H1 (cell line): ENCODE measurements around the gene SPATA6L.

Source experiments
- CBX5 ChIP-seq: fragments of 300-800, 300-1000 bp; sonication (generic); IDR thresholded peaks from 2 replicates; pipeline ENCODE4 v1.7.1; 2016; ENCODE audit warnings: antibody characterized with exemption, low read length, low read depth
- EZH2 ChIP-seq: fragments of 200-600 bp; sonication (generic); IDR thresholded peaks from 2 replicates; pipeline ENCODE4 v1.7.1; 2012; ENCODE audit warnings: low read depth, mild to moderate bottlenecking, moderate library complexity, low read length, inconsistent platforms; ENCODE audit not compliant: severe bottlenecking
- POLR2A ChIP-seq, 2 experiments: IDR thresholded peaks; 1 replicate in 1 of 2; 2 replicates in 1 of 2; pipeline ENCODE4 v1.6.1; 2011; ENCODE audit warnings: low read depth in 2 of 2, low read length in 2 of 2, mild to moderate bottlenecking in 2 of 2; ENCODE audit errors: control extremely low read depth in 1 of 2
- POLR2AphosphoS5 ChIP-seq: IDR thresholded peaks from 2 replicates; pipeline ENCODE4 v1.6.1; 2011; ENCODE audit warnings: low read depth, low read length
- RNF2 ChIP-seq: fragments of 200-900, 300-1000 bp; sonication (generic); IDR thresholded peaks from 2 replicates; pipeline ENCODE4 v1.7.1; 2016; ENCODE audit warnings: borderline replicate concordance, low read depth, mild to moderate bottlenecking, antibody characterized with exemption, low read length; ENCODE audit not compliant: poor library complexity, severe bottlenecking; ENCODE audit errors: missing control alignments
- SIN3A ChIP-seq, 2 experiments: IDR thresholded peaks in 1 of 2; conservative IDR thresholded peaks in 1 of 2; 2 replicates each; pipeline ENCODE4 v1.6.1; 2011 to 2012; ENCODE audit warnings: low read length in 2 of 2, improper control_type of control experiment in 1 of 2, low read depth in 1 of 2, mild to moderate bottlenecking in 1 of 2
- TF ChIP-seq, protein P1 (sequence below), 3 experiments: IDR thresholded peaks; 1 replicate in 2 of 3; 2 replicates in 1 of 3; pipeline versions ENCODE4 v1.5.1 to v1.6.1; 2011; ENCODE audit warnings: low read length in 3 of 3, mild to moderate bottlenecking in 3 of 3, inconsistent platforms in 2 of 3, low read depth in 1 of 3, moderate library complexity in 1 of 3; ENCODE audit not compliant: insufficient read depth in 1 of 3; ENCODE audit errors: control extremely low read depth in 1 of 3
- TF ChIP-seq, protein P2 (sequence below): IDR thresholded peaks from 2 replicates; pipeline ENCODE4 v1.6.1; 2011; ENCODE audit warnings: low read depth, mild to moderate bottlenecking, low read length; ENCODE audit not compliant: insufficient read depth

DNA sequence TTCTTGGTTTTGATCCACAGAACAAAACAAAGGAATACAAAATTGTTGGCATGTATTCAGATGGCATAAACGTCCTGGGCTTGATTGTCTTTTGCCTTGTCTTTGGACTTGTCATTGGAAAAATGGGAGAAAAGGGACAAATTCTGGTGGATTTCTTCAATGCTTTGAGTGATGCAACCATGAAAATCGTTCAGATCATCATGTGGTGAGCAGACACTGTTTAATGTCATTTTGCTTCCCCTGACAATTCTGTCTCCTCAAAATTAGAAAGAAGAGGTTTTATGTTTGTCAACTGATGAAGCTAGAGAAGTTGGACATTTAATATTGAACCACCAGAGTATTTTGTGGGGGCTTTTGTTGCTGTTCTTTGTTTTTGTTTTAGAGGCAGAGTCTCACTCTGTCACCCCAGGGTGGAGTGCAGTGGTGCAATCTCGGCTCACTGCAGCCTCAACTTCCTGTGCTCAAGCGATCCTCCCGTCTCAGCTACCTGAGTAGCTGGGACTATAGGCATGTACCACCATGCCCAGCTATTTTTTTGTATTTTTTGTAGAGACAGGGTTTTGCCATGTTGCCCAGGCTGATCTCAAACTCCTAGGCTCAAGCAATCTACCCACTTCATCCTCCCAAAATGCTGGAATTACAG is 94.0 kb downstream of the SPATA6L start:
- TF ChIP-seq, protein P1, sequence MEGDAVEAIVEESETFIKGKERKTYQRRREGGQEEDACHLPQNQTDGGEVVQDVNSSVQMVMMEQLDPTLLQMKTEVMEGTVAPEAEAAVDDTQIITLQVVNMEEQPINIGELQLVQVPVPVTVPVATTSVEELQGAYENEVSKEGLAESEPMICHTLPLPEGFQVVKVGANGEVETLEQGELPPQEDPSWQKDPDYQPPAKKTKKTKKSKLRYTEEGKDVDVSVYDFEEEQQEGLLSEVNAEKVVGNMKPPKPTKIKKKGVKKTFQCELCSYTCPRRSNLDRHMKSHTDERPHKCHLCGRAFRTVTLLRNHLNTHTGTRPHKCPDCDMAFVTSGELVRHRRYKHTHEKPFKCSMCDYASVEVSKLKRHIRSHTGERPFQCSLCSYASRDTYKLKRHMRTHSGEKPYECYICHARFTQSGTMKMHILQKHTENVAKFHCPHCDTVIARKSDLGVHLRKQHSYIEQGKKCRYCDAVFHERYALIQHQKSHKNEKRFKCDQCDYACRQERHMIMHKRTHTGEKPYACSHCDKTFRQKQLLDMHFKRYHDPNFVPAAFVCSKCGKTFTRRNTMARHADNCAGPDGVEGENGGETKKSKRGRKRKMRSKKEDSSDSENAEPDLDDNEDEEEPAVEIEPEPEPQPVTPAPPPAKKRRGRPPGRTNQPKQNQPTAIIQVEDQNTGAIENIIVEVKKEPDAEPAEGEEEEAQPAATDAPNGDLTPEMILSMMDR (IDR thresholded peaks at IDR 0.05; ENCODE audit: control extremely low read depth in 1 of 3, insufficient read depth in 1 of 3, low read depth in 1 of 3, low read length in 3 of 3) = no peak
- TF ChIP-seq POLR2AphosphoS5 (no peak), SIN3A (conservative IDR thresholded peaks at IDR 0.05 in 1 of 2, IDR thresholded peaks at IDR 0.05 in 1 of 2; ENCODE audit: low read depth in 1 of 2, low read length in 2 of 2) (no peak), CBX5 (no peak), EZH2 (no peak), POLR2A (IDR thresholded peaks at IDR 0.05; ENCODE audit: control extremely low read depth in 1 of 2, low read depth in 2 of 2, low read length in 2 of 2) (no peak), RNF2 (no peak)
- TF ChIP-seq, protein P2, sequence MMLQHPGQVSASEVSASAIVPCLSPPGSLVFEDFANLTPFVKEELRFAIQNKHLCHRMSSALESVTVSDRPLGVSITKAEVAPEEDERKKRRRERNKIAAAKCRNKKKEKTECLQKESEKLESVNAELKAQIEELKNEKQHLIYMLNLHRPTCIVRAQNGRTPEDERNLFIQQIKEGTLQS = no peak
